Psoas muscle (tissue), 8 donors: Measurements from ENCODE around the gene SCUBE1. TPM values are rescaled to one million over a fixed set of nuclear protein-coding genes. Genes with fewer than 3 reads are reported as not detected.

ENCODE experiments used
- ATAC-seq, 4 donors: fragments of 200-7000 bp; cut with Tn5 transposase; one replicate each; pipeline ENCODE4 v1.9.1; 2020; ENCODE audit warnings: moderate library complexity in 3 of 4, mild to moderate bottlenecking in 2 of 4
- DNase-seq, 2 donors: peaks; one replicate each; pipeline ENCODE4 v3.0.0-alpha.2; 2020
- H3K27ac ChIP-seq: fragments of 200-600 bp; one replicate; pipeline ENCODE4 v1.8.0; 2022
- H3K27me3 ChIP-seq, 3 donors: fragments of 200-600 bp in 1 of 3; one replicate each; pipeline versions ENCODE4 v1.6.1 to v1.8.0; 2013 to 2022; ENCODE audit warnings: low read length in 2 of 3, mild to moderate bottlenecking in 2 of 3, moderate library complexity in 1 of 3; ENCODE audit not compliant: insufficient read depth in 3 of 3
- H3K36me3 ChIP-seq, 2 donors: fragments of 200-600 bp in 1 of 2; one replicate each; pipeline versions ENCODE4 v1.6.1 to v1.8.0; 2013 to 2022; ENCODE audit warnings: low read depth in 1 of 2, mild to moderate bottlenecking in 1 of 2, moderate library complexity in 1 of 2; ENCODE audit not compliant: insufficient read depth in 1 of 2
- H3K4me1 ChIP-seq: fragments of 200-600 bp; one replicate; pipeline ENCODE4 v1.8.0; 2022
- H3K4me3 ChIP-seq: fragments of 200-600 bp; one replicate; pipeline ENCODE4 v1.8.0; 2022; ENCODE audit warnings: mild to moderate bottlenecking
- H3K9me3 ChIP-seq: fragments of 200-600 bp; one replicate; pipeline ENCODE4 v1.8.0; 2022
- CTCF ChIP-seq: fragments of 200-600 bp; IDR thresholded peaks from one replicate; pipeline ENCODE4 v1.8.0; 2022; ENCODE audit warnings: antibody characterized with exemption
- WGBS, 3 donors: extraction: QIAGEN DNeasy Blood & Tissue Kit; methylation state at CpG; one replicate each; pipeline versions ENCODE4 v1.1.6 to v1.1.7; 2013; 5-methylcytosine and 5-hydroxymethylcytosine counted together
- intact Hi-C, 2 donors: fragments of 100-400 bp; cut with DNase I; formaldehyde crosslinking; loops; one replicate each; pipeline versions ENCODE4 v1.11.0 to v1.14.2; 2022
- polyA plus RNA-seq, 3 donors: library from polyadenylated mRNA; stranded (reverse); fragments of 200-250 nt; gene quantifications; one replicate each; pipeline ENCODE4 v1.2.3, GENCODE V29; 2013
- total RNA-seq, 4 donors: library from RNA; stranded (reverse); fragmentation: NEBNext Ultra II Directional in 2 of 4; extraction: Animal tissue kit (Norgen Biotek cat#: 25700) in 2 of 4; gene quantifications; one replicate each; pipeline versions ENCODE4 v1.2.1 to v1.2.4, GENCODE V29; 2021 to 2023
- donor health status: healthy with polysubstance abuse.
- donor health status: DM: no; HTN: no; CAD: no; lungs with moderate emphysema.
- donor health status: Bipolar disorder and iron deficiency.
- donor health status: healthy.
- donor health status: DM: yes; HTN: yes; CAD: no.
- donor health status: DM: no; HTN: no; CAD: no.
- donor health status: DM: no; HTN: no; CAD: no.
- donor health status: DM: yes; HTN: yes; CAD: no.

SCUBE1 gene
- total and polyA plus RNA-seq, 7 donors: 0.04 to 0.19 (median 0.08) TPM

GRCh38 chr22:43342347-43343261, 568 bp downstream of the SCUBE1 start:
- no peaks in the 10 kb centered on the region for H3K36me3 ChIP-seq
- WGBS, 3 donors: 1 to 3% (median 2%) methylated on average over 44 to 99 of the region's 99 CpGs
- H3K27me3 ChIP-seq: peaks cover 0 to 80% (median 39%) of the 10 kb centered on the region in 3 donors
- intact Hi-C loops: no loop called here
- ATAC-seq: no peak
- H3K27ac ChIP-seq: no peak overlapping the region
- H3K9me3 ChIP-seq: no peaks in the 10 kb centered on the region
- no peak for DNase-seq
- H3K4me1 ChIP-seq: no peaks in the 10 kb centered on the region
- TF ChIP-seq CTCF: no peak
- peak overlapping the region; percentile 25 for H3K4me3 ChIP-seq

GRCh38 chr22:43341565-43341964, 1.6 kb downstream of the SCUBE1 start:
- ATAC-seq: no peak
- intact Hi-C loops: no loop called here
- no peak for TF ChIP-seq CTCF

GRCh38 chr22:43338766-43339345, 4.3 kb downstream of the SCUBE1 start:
- Histone ChIP-seq H3K27ac (no peak overlapping the region), H3K4me3 (no peak overlapping the region), H3K4me1 (no peaks in the 10 kb centered on the region), H3K9me3 (no peaks in the 10 kb centered on the region), H3K27me3 (peaks cover 0 to 67% (median 29%) of the 10 kb centered on the region in 3 donors), H3K36me3 (no peaks in the 10 kb centered on the region)
- DNase-seq (no peak), ATAC-seq (no peak)
- intact Hi-C loops: no loop called here
- TF ChIP-seq CTCF: no peak
- 55 to 66% (median 64%) methylated on average over 15 of the region's 15 CpGs for WGBS, 3 donors

More at GRCh38 chr22:43341565-43341964, 1.6 kb downstream of the SCUBE1 start:
- no peaks in the 10 kb centered on the region for H3K4me1 ChIP-seq
- DNase-seq: no peak
- no peaks in the 10 kb centered on the region for H3K36me3 ChIP-seq
- 41 to 51% (median 46%) methylated on average over 7 of the region's 7 CpGs for WGBS, 3 donors
- no peak overlapping the region for H3K4me3 ChIP-seq
- no peaks in the 10 kb centered on the region for H3K9me3 ChIP-seq
- H3K27ac ChIP-seq: no peak overlapping the region
- peaks cover 0 to 74% (median 38%) of the 10 kb centered on the region in 3 donors for H3K27me3 ChIP-seq

- no peaks in the 10 kb centered on the region for H3K9me3 ChIP-seq
- 66 to 78% (median 72%) methylated on average over 3 of the region's 3 CpGs for WGBS, 3 donors
- intact Hi-C loops: no loop called here
- DNase-seq (no peak), ATAC-seq (no peak)
- no peaks in the 10 kb centered on the region for H3K36me3 ChIP-seq
- TF ChIP-seq CTCF: no peak
- H3K27me3 ChIP-seq: peaks cover 0 to 57% (median 22%) of the 10 kb centered on the region in 3 donors
- H3K4me1 ChIP-seq: no peaks in the 10 kb centered on the region
- no peak overlapping the region for H3K27ac ChIP-seq
- H3K4me3 ChIP-seq: no peak overlapping the region
These were observed 5.2 kb downstream of the SCUBE1 start for GRCh38 chr22:43337946-43338345.
